DND-41 (cell line): ENCODE data around the gene PGBD5.

Experiments used
- CTCF ChIP-seq: IDR thresholded peaks from 2 replicates; pipeline ENCODE4 v1.5.1; 2012; ENCODE audit warnings: borderline replicate concordance, low read length, moderate library complexity, mild to moderate bottlenecking; ENCODE audit not compliant: poor library complexity, severe bottlenecking; ENCODE audit errors: extremely low read depth
- EZH2 ChIP-seq: IDR thresholded peaks from 3 replicates; pipeline ENCODE4 v1.6.1; 2012; ENCODE audit warnings: borderline replicate concordance, low read depth, mild to moderate bottlenecking, moderate library complexity, low read length, inconsistent platforms; ENCODE audit not compliant: severe bottlenecking

DNA sequence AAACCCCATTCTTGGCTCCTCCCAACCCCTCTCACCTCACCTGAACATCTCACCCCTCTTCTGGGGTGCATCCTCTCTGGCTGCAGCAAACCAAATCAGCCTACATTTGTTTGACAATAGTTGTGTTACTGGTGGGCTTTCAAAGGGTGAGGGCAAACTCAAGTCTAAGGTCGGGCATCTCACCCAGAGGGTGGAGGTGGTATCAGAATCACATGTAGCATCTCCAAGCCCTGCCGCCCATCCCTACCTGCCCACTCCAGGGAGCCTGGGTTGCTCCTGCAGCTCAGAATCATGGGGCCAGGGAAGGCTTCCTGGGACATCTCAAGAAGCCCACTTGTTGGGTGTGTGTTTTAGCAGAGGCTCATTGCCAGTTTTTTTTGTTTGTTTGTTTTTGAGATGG is 35.8 kb downstream of the PGBD5 start:
- TF ChIP-seq CTCF (no peak), EZH2 (no peak)
